HG02852 (cell line): ENCODE results near the gene CCSER1.
"Not testable (repeated sequence)": the region's sequence is repeated elsewhere in the genome, so short reads cannot be mapped to it uniquely, and the experiment has no call there.

ENCODE experiments used
- ATAC-seq: cut with Tn5 transposase; IDR thresholded peaks from one replicate; pipeline ENCODE4 v1.9.1; 2021; ENCODE audit warnings: mild to moderate bottlenecking, moderate library complexity; ENCODE audit not compliant: unreplicated experiment

Gene CCSER1

DNA sequence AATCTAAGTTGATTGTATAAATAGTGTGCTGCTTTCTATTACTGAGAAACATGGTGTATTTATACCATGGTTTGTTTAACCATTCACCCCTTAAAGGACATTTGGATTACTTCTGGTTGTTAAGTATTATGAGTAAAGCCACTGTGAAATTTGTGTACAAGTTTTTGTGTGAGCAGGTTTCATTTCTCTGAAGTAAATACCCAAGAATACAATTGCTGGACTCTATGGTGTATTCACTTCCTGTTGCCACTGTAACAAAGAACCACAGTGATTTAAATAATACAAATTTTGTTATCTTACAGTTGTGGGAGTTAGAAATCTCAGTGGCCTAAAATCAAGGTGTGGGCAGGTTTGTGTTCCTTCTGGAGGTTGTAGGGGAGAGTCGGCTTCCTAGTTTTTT lies 869.6 kb downstream of the CCSER1 start:
- ATAC-seq = no peak

DNA sequence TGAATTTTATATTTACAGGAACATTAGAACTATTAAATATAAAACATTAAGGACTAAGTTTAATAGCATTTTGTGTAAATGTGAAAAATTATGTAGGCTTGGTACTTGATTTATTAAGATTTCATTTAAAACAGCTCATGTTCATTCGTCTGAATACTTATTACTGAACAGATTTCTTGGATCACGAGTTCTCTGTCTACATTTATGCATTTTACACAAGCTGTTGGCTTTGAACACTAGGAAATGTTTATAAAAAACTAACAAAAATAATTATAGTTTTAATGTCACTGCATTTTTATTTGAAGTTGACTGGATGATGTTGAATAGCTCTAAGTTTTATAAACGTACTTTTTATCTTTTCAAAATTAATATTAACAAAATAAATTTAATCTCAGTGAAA lies 888.7 kb downstream of the CCSER1 start:
- no peak for ATAC-seq

DNA sequence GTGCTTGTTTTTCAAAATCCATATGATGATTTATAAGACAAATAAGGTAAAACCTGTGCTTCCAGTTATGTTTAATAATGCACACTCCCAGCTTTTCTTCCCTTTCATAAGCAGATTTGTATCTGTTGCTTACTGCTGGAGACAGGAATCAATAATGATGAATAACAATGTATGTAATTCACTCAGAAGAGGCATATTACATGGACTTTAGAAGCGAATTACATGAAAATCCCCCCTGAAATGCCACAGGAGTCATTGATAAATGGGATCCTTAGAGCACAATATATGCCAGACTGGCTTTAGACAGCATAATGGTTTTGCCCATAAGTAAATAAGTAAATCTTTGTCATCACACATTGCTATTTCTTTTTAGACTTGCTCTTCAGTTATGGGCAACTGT lies 892.3 kb downstream of the CCSER1 start:
- ATAC-seq = no peak

DNA sequence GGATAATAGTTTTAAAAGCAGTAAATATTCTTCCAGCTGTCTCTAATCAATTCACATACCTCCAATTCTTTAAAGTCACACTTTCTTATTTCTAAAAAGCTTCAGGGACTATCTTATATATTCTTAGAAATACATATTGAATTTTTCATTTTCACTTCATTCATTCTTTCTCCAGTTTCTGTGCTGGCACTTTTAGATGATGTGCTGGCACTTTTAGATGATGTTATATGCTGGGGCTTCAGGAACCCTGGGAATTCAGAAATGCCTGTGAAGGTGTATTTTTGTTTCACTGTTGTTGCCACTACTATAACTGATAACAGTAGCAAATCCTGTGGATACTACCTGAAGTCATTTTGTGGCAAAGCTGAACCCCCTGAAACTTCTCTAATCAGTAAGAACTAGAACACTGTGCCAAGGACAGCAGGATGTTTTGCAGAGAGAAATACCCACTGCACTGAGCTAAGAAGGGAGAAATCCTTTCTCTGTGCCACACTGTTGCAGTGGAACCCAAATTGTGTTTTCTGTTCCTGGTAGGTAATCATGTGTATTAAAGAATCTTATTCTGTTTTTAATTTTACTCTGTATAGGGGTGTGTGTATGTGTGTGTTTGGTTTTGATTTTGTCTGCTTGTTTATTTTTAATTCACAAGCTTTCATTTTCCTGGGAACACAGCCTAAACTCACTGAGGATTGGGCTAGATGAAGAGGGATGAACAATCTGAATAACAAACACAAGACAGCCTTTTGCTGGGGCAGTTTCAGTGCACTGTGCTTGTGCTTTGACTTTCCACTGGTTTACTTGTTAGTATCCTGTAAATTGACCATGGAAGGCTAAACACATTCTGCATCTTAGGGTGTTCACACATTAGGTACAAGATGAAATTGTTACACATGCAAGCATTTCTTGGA lies 898.3 kb downstream of the CCSER1 start:
- ATAC-seq = no peak

DNA sequence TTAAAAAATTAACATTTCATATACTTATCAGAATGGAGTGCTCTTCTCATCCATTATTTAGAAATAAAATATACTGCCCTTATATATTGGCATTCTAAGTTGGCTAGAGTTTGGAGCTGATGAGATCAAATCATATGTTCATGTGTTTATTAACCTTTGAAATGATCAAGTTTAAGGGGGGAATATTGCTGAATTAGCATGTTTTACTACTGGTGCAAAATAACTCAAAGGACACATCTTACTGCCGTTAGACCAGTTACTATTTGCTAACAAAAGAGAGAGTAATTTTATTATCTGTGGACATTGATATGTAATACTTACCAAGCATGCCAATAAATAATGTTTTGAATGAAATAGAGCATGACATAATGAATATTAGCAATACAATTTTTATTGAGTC lies 901.0 kb downstream of the CCSER1 start:
- ATAC-seq = no peak

DNA sequence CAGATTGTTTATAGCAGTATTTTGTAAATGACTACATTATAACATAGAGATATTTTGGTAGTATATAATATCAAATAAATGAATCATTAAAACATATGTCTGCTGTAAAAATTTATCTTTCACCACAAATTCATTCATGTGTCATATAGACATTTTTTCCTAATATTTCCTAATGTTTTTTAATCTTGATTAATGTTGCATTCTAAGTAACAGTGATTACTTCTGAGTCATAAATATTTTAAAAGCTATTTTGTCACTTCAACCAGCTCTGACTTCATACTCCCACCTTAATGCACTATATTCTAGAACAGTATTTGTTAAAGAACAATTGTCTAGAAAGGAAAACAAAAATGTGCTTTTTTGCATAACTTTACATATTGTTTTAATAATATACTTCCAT lies 904.6 kb downstream of the CCSER1 start:
- no peak for ATAC-seq

DNA sequence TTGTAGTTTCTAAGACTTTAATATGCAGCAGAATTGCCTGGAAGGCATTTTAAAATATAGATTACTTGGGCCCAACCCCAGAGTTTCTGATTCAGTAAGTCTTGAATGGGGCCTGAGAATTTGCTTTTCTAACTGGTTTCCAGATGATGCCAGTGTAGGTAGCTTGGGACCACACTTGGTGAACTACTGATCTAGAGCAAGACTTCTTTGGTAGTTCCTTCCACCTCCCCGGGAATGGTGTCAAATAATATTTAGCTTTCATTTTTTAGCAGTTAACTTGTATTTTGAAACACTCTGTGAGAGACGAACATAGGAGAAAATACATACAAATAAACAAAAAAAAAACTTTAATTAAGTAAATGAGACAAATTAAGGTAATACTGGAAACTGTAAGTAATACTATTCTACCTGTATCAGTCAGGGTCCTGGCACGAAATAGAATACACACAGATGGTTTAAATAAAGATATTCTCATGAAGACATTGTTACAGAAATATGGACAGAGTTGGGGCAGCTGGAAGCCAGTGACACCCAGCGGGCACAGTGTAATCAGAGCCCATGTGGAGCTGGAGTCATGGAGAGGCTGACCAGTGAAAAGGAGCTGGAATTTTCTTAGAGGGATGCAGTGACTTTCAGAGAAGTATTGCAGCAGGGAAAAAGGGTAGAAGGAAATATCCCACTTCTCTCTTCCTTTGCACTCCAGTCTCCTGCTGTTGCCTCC lies 905.7 kb downstream of the CCSER1 start:
- no peak for ATAC-seq

DNA sequence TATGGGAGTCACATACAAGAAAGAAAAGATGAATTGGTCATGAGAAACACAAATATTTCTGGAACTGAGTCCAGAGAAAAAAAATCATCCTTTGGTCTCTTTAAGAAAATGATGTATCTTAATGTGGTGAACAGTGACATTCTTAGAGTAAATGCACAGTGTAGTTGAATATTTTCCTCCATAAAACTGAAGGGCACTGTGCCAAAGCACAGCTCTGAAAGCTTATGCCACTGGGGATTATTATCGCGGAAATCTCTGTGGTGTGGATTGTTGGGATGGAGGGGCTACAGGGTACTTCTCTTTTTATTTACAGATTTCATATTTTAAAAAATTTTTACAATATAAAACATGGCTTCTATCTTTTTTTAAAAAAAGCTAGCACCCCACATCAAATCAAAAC lies 908.1 kb downstream of the CCSER1 start:
- ATAC-seq = no peak

DNA sequence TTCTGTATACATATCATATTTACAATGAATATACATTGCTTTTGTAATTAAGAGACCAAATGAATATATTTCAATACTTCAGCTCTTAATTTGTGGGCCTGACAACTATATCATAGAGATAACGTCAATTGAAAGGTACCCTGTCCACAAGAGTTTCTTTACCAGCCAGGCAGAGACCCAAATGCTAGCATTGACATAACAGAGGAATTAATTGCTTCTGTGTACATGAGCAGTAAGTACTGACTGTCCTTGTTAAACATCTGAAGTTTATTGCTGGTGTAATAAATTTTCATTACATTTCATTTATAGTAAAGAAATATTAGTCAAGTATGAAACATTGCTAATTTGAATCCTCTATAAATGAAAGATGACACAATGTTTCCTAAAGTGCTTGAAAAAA lies 910.8 kb downstream of the CCSER1 start:
- ATAC-seq = no peak

DNA sequence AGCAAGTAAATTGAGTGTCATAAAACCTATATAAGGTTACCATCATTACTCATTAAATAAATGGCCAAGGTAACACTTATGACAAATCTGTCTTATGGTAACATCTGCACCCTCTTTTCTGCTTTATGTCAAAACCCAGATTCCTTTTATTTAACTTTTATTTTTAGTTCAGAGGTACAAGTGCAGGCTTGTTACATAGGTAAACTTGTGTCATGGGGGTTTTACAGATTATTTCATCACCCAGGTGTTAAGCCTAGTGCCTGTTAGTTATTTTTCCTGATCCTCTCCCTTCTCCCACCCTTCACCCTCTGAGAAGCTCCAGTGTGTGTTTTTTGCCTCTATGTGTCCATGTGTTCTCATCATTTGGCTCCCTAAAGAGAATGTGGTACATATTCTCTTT lies 930.7 kb downstream of the CCSER1 start:
- ATAC-seq = no peak

DNA sequence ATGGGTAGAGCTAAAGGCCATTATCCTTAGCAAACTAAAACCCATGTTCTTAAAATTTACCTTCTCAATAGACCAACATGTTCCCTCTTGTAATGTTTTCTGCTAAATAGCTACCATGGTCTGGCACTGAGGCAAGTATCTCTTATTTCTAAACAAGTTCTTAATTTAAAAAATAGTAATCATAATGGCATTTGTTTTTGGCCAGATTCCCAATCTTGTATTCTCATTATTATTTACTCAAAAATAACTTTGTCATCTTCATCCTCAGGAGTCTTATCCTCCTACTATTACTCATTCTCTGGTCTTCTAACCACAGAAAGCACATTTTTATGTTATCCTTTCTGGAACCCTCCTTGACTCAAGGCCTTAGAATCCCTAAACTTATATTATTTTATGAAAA lies 931.2 kb downstream of the CCSER1 start:
- ATAC-seq = no peak

DNA sequence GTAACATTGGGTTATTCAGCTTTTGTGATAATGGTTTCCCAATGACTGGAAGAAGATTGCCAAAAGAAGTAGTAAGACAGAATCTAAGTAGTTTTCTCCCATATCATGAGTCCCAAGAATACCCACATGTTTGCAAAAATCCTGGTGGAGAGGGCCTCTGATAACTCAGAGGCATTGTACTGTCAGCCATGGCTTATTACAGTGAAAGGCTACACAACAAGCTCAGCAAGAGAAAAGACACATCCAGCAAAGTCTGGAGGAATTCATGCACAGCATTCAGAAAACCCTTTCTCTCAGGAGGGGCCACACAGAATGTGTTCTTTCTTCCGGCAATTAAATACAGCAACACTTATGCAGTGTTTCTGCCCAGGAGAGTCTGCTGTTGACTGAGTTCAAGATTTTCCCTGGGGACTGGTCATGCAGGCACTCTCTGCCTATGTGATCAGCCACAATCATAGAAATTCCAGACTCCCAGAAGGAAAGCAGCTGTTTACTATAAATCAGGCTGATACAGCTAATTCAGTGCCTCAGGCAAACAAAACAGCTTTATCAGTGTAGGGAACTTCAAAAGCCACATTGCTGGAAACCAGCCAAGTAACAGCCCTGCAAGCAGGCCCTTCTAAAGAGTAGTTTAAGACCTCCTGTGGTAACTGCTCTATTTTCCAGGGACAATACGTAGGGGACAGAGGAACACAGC lies 937.1 kb downstream of the CCSER1 start:
- ATAC-seq = no peak

DNA sequence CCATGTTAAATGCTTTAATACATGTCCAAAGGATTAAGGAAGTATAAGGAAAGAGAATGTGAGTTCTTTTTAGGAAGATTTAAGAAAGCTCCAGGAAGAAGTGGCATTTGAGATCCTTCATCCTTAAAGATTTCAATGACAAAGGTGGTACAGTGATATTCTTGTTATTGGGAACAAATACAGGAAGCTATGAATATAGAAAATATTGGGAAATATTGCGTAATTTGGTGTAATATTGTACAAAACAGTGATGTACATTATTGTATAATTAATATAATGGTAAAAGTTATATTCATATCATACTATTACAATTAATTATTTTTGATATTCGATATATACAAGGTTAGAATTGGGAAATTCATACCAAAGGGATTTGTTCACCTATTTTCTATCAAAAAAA lies 937.9 kb downstream of the CCSER1 start:
- ATAC-seq = no peak

DNA sequence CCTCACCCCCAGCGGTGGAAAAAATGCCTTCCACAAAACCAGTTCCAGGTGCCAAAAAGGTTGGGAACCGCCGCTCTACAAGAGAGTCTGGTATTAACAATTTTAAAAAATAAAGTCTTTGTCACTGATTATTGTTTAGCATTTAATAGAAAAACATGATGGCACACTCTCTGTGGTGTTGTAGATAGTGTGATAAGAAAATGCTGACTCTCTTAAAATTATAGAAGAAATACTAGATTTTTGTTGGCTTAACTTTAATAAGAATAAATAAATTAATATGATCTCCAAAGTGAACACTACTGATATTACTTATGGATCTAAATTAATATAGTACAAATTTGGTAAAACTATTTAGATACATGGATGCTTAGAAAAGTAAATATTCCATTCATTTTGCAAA lies 943.5 kb downstream of the CCSER1 start:
- no peak for ATAC-seq

DNA sequence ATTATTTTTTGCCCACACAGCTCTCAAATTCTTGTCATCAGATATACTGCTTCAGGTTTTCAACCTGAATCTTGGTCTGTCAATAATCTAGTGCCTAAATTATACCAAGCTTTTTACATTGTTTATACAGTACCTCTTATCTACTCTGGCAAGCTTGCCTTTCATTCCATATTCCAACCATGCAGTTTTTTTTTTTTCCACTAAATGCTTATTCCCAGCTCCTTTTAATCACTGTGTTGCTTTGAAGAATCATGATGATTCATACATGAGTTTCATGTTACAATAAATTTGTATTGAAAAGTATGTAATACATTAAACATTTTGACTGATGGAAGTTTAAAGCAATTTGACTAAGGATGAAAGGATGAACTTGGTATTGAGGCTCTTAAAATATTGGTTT lies 949.0 kb downstream of the CCSER1 start:
- no peak for ATAC-seq

DNA sequence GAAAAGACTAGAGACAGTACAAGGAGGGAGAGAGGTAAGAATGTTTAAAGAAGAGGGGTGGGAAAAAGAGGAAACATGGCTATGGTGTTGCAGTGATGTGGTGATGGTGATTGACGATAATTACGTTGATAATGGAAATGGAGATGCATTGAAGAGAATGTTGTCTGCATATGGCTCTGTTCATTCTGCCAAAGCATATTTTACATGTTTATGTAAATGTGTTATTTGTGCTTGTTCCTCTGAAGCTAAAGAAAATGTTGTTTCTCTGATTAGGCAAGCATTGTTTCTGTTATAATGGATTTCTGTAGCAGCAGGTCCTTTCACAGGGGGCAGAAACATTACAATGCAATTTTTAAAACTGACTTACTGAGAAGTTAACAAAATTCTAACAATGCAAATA lies 958.8 kb downstream of the CCSER1 start:
- ATAC-seq = no peak

DNA sequence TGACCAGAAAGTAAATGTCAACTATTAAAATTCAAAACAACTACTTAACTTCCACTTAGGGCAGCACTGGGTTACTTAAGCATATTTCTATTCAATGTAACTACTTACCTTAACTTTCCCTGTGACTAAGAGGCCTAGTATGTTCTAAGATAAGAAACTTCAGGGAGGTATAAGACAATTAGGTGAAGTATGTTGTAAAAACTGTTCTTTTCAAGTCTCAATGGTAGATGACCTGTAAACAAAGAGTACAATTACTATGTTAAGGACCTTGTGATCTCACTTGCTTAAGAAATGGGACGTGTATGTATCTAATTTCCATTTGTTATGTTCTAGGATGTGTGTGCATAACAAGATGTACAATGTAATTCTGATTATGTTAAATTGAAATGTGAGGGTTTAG lies 960.5 kb downstream of the CCSER1 start:
- no peak for ATAC-seq

DNA sequence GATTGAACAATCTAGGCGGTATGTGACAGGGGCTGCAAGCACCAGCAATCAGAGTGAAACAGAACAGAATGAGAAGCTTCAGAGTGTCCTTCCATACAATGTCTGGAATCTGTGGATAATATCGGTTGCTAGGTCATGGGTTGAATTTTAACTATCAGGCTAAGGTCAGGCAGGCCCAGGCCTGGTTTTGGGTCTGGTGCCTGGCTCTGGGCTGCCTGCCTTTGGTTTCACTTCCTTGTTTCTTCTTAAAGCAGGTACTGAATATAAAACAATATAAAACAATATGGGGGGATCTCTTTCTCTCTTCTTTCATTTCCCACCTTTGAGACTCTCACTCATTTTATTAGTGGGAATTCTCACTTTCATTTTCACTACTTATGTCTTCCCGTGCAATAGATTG lies 962.0 kb downstream of the CCSER1 start:
- no peak for ATAC-seq

DNA sequence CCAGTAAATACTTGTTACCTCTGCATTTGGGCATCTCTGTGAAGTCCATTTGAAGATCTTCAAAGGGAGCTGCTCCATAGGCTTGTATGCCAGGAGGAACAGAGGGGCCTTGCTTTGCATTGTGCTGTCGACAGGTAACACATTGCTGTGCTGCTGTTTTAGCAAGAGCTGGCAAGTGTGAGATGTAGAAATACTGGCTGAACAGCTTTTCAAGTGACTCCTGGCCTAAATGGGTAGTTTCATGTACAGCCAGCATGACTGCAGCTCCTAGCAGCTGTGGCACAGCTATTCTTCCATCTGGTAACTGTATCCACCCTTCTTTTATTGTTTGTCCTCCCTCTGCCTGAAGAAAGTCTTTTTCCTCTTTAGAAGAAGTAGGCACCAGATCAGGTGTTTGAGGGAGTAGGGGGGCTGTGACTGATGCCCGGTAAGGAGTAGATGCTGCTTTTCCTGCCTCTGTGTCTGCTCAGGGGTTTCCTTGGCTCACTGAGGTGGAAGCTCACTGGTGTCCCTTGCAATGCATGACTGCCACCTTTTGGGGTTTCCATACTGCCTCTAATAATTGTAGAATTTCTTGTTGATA lies 965.3 kb downstream of the CCSER1 start:
- no peak for ATAC-seq

DNA sequence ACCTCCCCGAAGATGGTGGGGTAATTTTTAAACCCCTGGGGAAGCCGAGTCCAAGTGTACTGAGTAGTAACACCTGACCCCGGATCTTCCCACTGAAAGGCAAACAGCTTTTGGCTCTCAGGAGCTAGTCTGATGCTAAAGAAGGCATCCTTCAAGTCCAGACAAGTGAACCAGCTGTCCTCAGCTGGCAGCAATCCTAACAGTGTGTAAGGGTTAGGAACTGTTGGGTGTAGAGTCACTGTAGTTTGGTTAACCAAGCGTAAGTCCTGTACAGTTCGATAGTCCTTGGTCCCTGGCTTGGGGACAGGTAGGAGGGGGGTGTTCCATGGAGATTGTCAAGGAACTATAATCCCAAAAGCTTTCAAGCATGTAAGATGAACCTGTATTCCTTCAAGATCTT lies 967.0 kb downstream of the CCSER1 start:
- ATAC-seq = not testable (repeated sequence)

DNA sequence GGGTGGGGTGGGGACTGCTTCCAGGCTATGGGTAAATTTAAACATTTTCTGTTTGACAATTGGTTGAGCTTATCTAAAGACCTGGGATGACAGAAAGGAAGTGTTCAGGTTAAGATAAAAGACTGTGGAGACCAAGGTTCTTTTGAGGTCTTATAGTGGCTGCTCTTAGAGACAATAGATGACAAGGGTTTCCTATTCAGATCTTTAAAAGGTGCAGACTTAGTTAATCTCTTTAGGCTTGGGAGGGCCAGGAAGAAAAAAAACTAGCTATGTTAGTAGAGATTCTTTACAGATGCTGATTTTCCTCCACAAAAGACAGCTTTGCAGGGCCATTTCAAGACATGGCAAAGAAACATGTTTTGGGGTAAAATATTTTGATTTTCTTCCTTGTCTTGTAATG lies 972.5 kb downstream of the CCSER1 start:
- no peak for ATAC-seq
